Sigmoid colon (tissue), 7 donors: Measurements from ENCODE around the gene VAMP2. TPM values are rescaled to one million over a fixed set of nuclear protein-coding genes. Genes with fewer than 3 reads are reported as not detected.

Experiments
- DNase-seq: peaks from one replicate; pipeline ENCODE4 v3.0.0-alpha.2; 2019
- H3K27ac ChIP-seq, 4 donors: fragments of 200-600 bp; sonication (generic); one replicate each; pipeline ENCODE4 v1.5.1; 2016 to 2019; ENCODE audit warnings: mild to moderate bottlenecking in 1 of 4
- H3K27me3 ChIP-seq, 3 donors: fragments of 200-600 bp; sonication (generic); one replicate each; pipeline ENCODE4 v1.5.1; 2019; ENCODE audit warnings: mild to moderate bottlenecking in 1 of 3
- H3K36me3 ChIP-seq, 4 donors: fragments of 200-600 bp; sonication (generic); one replicate each; pipeline ENCODE4 v1.5.1; 2016 to 2019
- H3K4me1 ChIP-seq, 4 donors: fragments of 200-600 bp; sonication (generic); one replicate each; pipeline ENCODE4 v1.5.1; 2017 to 2019
- H3K4me3 ChIP-seq, 4 donors: fragments of 200-600 bp; sonication (generic); one replicate each; pipeline ENCODE4 v1.5.1; 2017 to 2019; ENCODE audit warnings: mild to moderate bottlenecking in 2 of 4, moderate library complexity in 1 of 4
- H3K9me3 ChIP-seq, 4 donors: fragments of 200-600 bp in 3 of 4; sonication (generic) in 3 of 4; one replicate each; pipeline versions ENCODE4 v1.5.1 to v1.6.1; 2013 to 2019
- EP300 ChIP-seq, 4 donors: sonication (generic); formaldehyde crosslinking; IDR thresholded peaks; one replicate each; pipeline ENCODE4 v1.6.1; 2017; ENCODE audit warnings: antibody characterized with exemption in 4 of 4
- POLR2A ChIP-seq, 2 donors: fragments of 450-650 bp; IDR thresholded peaks; one replicate each; pipeline ENCODE4 v1.6.1; 2016; ENCODE audit warnings: antibody characterized with exemption in 2 of 2, mild to moderate bottlenecking in 2 of 2, moderate library complexity in 2 of 2
- POLR2AphosphoS5 ChIP-seq, 4 donors: sonication (generic); formaldehyde crosslinking; IDR thresholded peaks; one replicate each; pipeline ENCODE4 v1.6.1; 2017; ENCODE audit warnings: antibody characterized with exemption in 4 of 4
- WGBS, 2 donors: extraction: QIAGEN DNeasy Blood & Tissue Kit; methylation state at CpG; one replicate each; pipeline ENCODE4 v1.1.7; 2013; 5-methylcytosine and 5-hydroxymethylcytosine counted together
- intact Hi-C: fragments of 100-400 bp; cut with DNase I; formaldehyde crosslinking; loops from one replicate; pipeline ENCODE4 v1.15.1; 2023
- polyA plus RNA-seq, 3 donors: library from polyadenylated mRNA; stranded (reverse); fragments of 200-250 nt; gene quantifications; one replicate each; pipeline ENCODE4 v1.2.3, GENCODE V29; 2013
- total RNA-seq, 4 donors: library from RNA; depleted of rRNA; stranded (reverse); fragments of >200 nt; gene quantifications; one replicate each; pipeline ENCODE4 v1.1.0, GENCODE V29; 2016
- TF ChIP-seq, protein P1 (sequence below), 4 experiments: fragments of 450-650 bp in 3 of 4; fragments of 200-600 bp in 1 of 4; IDR thresholded peaks; one replicate each; pipeline ENCODE4 v1.5.1; 2016 to 2019; ENCODE audit warnings: antibody characterized with exemption in 4 of 4, mild to moderate bottlenecking in 3 of 4, moderate library complexity in 2 of 4
- donor health status: healthy with polysubstance abuse.
- donor health status: Bipolar disorder and iron deficiency.
- donor health status: healthy.

The VAMP2 gene
- total and polyA plus RNA-seq, 7 donors, result 20.4 to 57.1 (median 29.6) TPM

DNA sequence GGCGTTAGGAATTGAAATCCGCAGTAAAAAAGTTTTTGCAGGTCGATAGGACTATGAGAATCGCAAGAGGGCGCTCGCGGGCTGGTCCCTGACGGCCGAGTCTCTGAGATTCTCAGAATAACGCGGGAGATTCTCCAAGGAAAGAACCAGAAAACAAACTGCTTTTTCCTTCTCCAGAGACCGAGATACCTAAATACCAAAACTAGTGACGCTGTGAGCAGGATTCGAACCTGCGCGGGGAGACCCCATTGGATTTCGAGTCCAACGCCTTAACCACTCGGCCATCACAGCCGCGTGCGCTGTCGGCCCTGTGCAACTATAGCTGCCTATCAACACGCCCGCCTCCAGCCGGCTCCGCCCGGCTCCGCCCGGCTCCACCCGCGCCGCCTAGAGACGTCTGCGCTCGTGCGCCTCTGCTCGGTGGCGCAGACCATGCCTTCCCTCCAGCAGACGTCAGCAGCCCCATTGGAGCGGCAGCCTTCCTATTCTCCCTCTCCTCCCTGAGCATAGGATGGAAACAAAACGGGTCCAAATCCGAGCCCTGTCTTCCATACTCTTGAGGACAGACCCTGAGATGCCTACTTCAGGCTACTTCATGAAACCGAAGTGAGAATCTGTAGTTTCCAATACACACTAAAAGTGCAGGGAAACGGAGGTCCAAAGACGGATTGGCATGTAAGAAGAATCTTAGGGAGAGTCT is 23.9 kb downstream of the VAMP2 start:
- WGBS, 2 donors, result 0 to 1% methylated on average over 46 of the region's 46 CpGs
- TF ChIP-seq, protein P1, sequence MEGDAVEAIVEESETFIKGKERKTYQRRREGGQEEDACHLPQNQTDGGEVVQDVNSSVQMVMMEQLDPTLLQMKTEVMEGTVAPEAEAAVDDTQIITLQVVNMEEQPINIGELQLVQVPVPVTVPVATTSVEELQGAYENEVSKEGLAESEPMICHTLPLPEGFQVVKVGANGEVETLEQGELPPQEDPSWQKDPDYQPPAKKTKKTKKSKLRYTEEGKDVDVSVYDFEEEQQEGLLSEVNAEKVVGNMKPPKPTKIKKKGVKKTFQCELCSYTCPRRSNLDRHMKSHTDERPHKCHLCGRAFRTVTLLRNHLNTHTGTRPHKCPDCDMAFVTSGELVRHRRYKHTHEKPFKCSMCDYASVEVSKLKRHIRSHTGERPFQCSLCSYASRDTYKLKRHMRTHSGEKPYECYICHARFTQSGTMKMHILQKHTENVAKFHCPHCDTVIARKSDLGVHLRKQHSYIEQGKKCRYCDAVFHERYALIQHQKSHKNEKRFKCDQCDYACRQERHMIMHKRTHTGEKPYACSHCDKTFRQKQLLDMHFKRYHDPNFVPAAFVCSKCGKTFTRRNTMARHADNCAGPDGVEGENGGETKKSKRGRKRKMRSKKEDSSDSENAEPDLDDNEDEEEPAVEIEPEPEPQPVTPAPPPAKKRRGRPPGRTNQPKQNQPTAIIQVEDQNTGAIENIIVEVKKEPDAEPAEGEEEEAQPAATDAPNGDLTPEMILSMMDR (IDR thresholded peaks at IDR 0.05), result peak in 3 of 4 experiments; percentile 82 to 98 (median 92)
- TF ChIP-seq POLR2AphosphoS5 (IDR thresholded peaks at IDR 0.05) (peak; percentile 88 to 92 (median 91)), EP300 (IDR thresholded peaks at IDR 0.05) (peak in 2 of 4 donors; percentile 46 to 96), POLR2A (IDR thresholded peaks at IDR 0.05) (peak; percentile 37 to 60)

DNA sequence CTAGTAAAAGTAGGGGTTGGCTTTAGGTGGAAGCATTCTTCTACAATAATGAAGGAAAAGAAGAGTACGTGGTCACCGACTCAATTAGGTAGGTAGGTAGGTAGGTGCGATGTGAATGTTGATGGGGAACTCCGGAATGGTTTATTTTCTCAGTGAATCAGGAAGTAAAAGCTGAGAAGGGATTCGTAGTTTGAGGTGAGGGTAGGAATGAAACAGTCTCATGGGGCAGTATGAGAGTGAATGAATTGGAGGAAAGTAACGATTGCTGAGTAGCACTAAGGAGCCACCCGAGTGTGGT is 24.4 kb downstream of the VAMP2 start:
- 0 to 1% methylated on average over 7 of the region's 7 CpGs for WGBS, 2 donors
- peaks cover 38 to 43% (median 39%) of the 10 kb centered on the region in 4 donors for H3K36me3 ChIP-seq
- no peaks in the 10 kb centered on the region for H3K27me3 ChIP-seq
- H3K9me3 ChIP-seq, result no peaks in the 10 kb centered on the region
- H3K27ac ChIP-seq, result peak overlapping the region; percentile 85 to 100 (median 94)
- DNase-seq, result no peak
- peak overlapping the region in 2 of 4 donors; percentile 8 to 17 for H3K4me3 ChIP-seq
- peaks cover 0 to 44% (median 29%) of the 10 kb centered on the region in 4 donors for H3K4me1 ChIP-seq
- no peak for TF ChIP-seq EP300 (IDR thresholded peaks at IDR 0.05)
- no peak for TF ChIP-seq POLR2A (IDR thresholded peaks at IDR 0.05)
- TF ChIP-seq, protein P1 (IDR thresholded peaks at IDR 0.05), result peak in 1 of 4 experiments; percentile 92
- intact Hi-C loops, result loop anchor here (1.0 to 10.0 kb wide), 4 partner anchors 21 to 824 kb away; partner anchors contain the start of gene GPS2

More for the DNA sequence above, 23.9 kb downstream of the VAMP2 start:
- H3K4me3 ChIP-seq, result peak overlapping the region in 3 of 4 donors; percentile 4 to 17 (median 8)
- H3K27me3 ChIP-seq, result no peaks in the 10 kb centered on the region
- peak; percentile 98 for DNase-seq
- peaks cover 43 to 48% (median 44%) of the 10 kb centered on the region in 4 donors for H3K36me3 ChIP-seq
- no peaks in the 10 kb centered on the region for H3K9me3 ChIP-seq
- peak overlapping the region; percentile 85 to 100 (median 94) for H3K27ac ChIP-seq
- intact Hi-C loops, result loop anchor here (1.0 to 10.0 kb wide), 4 partner anchors 20 to 824 kb away; partner anchors contain the start of gene GPS2
- H3K4me1 ChIP-seq, result peaks cover 0 to 44% (median 29%) of the 10 kb centered on the region in 4 donors

DNA sequence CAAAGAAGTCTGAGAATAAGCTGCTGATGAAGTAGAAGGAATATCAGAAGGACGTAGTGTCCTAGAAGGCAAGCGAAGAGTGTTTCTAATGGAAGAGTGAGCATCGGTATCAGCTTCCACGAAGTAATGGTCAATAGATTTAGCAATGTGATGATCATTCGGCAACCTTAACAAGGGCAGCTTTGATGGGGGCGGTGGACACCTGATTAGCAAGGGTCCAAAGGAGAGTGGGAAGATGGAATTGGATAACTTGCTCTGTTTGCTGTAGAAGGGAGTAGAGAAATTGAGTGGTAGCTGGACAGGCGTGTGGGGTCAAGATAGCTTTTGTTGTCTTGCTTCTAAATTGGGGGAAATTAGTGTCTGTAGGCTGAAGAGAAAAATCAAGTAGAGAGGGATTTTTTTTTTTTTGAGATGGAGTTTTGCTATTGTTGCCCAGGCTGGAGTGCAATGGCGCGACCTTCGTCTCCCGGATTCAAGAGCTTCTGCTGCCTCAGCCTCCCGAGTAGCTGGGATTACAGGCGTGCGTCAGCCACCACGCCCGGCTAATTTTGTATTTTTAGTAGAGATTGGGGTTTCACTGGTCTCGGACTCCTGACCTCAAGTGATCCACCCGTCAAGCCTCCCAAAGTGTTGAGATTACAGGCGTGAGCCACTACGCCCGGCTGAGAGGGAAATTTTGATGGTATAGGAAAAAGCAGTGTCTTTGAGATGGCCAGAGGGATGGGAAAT is 24.9 kb downstream of the VAMP2 start:
- Histone ChIP-seq H3K9me3 (no peaks in the 10 kb centered on the region), H3K36me3 (peaks cover 33 to 37% (median 34%) of the 10 kb centered on the region in 4 donors), H3K4me1 (peaks cover 0 to 39% (median 29%) of the 10 kb centered on the region in 4 donors), H3K27ac (peak overlapping the region; percentile 85 to 100 (median 94)), H3K27me3 (no peaks in the 10 kb centered on the region), H3K4me3 (peak overlapping the region in 2 of 4 donors; percentile 8 to 17)
- WGBS, 2 donors, result 22 to 23% methylated on average over 21 of the region's 21 CpGs
- intact Hi-C loops, result loop anchor here (1.0 to 10.0 kb wide), 4 partner anchors 21 to 823 kb away; partner anchors contain the start of gene GPS2
- DNase-seq, result peak; percentile 63
- TF ChIP-seq POLR2A (IDR thresholded peaks at IDR 0.05) (no peak), EP300 (IDR thresholded peaks at IDR 0.05) (no peak), POLR2AphosphoS5 (IDR thresholded peaks at IDR 0.05) (peak in 2 of 4 donors; percentile 5 to 24)
- TF ChIP-seq, protein P1 (IDR thresholded peaks at IDR 0.05), result no peak

DNA sequence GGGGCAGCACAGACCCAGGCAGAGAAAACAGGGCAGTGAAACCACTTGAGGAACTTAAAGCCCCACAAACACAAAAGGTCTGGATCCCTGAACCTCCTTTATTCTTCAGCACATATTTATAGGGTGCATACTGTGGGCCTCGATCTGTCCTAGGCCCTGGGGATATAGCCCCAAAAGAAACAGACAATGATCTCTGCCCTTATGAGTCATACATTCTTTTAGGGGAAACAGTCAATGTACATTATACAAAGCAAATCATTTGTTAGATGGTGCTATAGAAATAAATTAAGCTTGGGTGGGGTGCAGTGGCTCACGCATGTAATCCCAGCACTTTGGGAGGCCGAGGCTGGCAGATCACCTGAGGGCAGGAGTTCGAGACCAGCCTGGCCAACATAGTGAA is 28.8 kb downstream of the VAMP2 start:
- TF ChIP-seq POLR2A (IDR thresholded peaks at IDR 0.05), result no peak
- no peak for TF ChIP-seq POLR2AphosphoS5 (IDR thresholded peaks at IDR 0.05)
- TF ChIP-seq, protein P1 (IDR thresholded peaks at IDR 0.05), result no peak
- no peak for TF ChIP-seq EP300 (IDR thresholded peaks at IDR 0.05)
- intact Hi-C loops, result loop anchor here (10.0 kb wide), 1 partner anchor 819 kb away; the partner anchor contains the start of gene GPS2
- 54 to 81% methylated on average over 4 of the region's 4 CpGs for WGBS, 2 donors

More for the DNA sequence above, 28.8 kb downstream of the VAMP2 start:
- no peak overlapping the region for H3K4me3 ChIP-seq
- DNase-seq, result no peak
- H3K36me3 ChIP-seq, result no peaks in the 10 kb centered on the region
- no peaks in the 10 kb centered on the region for H3K9me3 ChIP-seq
- H3K27ac ChIP-seq, result no peak overlapping the region
- peaks cover 0 to 12% (median 9%) of the 10 kb centered on the region in 4 donors for H3K4me1 ChIP-seq
- H3K27me3 ChIP-seq, result peaks cover 0 to 8% (median 0%) of the 10 kb centered on the region in 3 donors
